ENCODE results near the gene BEAN1.
"Not testable (repeated sequence)": the region's sequence is repeated elsewhere in the genome, so short reads cannot be mapped to it uniquely, and the experiment has no call there.

Gene BEAN1

GRCh38 chr16:66487580-66488275 is 60.6 kb downstream of the BEAN1 start:
- no peak for DNase-seq

DNA sequence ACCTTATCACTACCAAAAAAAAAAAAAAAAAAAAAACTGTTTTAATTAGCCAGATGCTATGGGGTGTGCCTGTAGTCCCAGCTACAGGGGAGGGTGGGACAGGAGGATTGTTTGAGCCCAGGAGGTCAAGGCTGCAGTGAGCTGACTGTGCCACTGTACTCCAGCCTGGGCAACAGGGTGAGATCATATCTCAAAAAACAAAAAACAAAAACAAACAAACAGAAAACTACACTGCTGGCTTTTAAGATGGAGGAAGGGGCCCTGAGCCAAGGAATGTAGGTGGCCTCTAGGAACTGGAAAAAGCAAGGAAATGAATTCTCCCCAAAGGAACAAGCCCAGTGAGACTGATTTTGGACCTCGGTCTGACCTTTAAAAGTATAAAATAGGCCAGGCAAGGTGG is 61.4 kb downstream of the BEAN1 start:
- no peak for DNase-seq

DNA sequence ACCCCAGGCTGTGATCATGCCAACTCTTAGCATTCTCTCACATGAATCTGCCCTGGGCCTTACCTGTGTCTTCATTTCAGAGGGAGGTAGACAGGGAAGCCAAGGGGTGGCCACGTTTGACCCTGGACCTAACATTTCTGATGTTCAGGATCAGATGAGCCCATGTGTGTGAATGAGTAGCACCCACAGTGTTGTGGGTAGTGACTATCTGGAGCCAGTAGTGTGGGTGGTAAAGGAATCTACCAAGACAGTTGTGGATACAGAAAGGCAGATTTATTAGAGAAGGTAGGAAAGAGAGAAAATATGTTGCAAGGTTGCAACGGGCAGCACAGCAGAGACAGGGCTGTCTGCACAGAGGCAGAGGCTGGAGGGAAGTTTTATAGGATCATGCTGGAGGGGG is 62.3 kb downstream of the BEAN1 start:
- DNase-seq = no peak

DNA sequence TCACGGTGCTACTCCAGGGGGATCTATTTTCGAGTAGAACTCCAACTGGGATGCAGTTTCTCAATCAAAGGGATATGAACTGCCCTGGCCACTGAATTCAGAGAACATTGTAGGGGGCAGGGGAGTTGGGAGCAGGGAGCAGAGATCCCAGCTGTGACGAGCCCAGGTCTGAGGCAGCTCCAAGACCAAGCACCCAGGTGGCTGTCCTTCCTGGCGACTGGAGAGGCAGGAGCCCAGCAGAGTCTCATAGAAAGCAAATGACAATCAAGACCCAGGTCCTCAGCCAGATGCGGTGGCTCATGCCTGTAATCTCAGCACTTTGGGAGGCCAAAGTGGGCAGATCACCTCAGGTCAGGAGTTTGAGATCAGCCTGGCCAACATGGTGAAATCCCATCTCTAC is 62.7 kb downstream of the BEAN1 start:
- no peak for DNase-seq

DNA sequence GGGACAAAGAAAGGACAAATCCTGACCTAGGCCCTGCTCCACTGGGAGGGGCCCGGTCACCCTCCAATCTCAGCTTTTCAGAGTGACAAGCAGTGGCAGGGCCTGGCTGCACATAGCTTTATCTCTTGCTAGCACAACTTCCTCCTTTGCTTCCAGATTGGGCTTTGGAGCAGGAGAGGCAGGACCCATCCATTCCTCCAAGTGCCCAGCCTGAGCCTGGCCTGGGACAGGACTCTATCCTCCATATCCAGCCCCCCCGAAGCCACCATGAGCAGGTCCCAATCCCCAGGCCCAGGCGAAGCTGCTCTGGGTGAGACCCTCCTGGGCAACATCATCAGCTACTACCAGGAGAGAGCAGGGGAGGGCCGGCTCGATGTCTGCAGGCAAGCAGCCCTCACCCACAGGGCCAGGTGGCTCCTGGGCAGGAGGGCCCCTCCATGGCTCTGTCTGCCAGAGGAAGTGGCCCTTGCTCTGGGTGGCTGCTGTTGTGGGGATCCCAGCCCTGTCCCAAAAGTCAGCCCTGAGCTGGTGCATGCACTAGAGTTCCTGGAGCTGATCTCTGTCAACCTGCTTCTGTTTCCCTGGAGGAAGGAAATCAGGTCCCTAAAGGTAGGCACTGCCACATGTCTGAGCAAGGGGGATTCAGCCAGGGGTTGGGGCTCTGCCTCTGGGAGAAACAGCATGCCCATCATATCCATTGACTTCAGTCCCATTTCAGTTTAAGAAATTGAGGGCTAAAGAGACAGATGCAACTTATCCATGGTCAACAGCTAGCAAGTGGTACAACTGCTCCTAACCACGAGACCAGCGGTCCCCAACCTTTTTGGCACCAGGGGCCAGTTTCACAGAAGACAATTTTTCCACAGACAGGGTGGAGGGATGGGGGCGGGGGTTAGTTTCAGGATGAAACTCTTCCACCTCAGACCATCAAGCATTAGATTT is 64.0 kb downstream of the BEAN1 start:
- DNase-seq = no peak

DNA sequence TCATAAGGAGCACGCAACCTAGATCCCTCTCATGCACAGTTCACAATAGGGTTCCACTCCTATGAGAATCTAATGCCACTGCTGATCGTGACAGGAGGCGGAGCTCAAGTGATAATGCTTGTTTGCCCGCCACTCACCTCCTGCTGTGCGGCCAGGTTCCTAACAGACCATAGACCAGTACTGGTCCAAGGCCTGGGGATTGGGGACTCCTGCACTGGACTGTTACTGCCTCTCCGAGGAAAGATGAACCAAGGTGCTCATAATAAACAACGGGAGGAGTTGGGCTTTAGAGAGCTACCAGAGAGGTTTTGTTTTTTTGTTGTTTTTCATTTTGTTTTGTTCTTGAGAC is 64.6 kb downstream of the BEAN1 start:
- no peak for DNase-seq

- DNase-seq = no peak
Observed at GRCh38 chr16:66493490-66494401, 66.7 kb downstream of the BEAN1 start.

DNA sequence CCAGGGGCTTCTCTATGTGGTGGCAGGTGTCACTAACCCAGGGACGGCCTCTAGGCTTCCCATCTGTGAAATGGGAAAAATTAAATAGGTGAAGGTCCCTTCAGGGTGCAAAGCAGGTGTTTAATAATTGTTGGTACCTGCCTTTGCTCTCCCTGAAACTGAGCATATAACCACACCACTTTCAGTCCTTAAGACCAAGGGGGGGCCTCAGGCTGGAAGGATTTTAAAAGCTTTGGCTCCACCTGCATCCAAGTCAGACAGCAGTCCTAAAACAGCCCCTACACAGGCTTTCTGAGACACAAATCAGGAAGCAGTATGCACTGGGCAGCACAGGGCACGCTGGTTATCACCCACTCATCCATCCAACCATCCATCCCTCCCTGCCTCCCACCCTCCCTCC is 67.8 kb downstream of the BEAN1 start:
- no peak for DNase-seq

GRCh38 chr16:66495440-66495839 is 68.3 kb downstream of the BEAN1 start:
- no peak for DNase-seq

DNA sequence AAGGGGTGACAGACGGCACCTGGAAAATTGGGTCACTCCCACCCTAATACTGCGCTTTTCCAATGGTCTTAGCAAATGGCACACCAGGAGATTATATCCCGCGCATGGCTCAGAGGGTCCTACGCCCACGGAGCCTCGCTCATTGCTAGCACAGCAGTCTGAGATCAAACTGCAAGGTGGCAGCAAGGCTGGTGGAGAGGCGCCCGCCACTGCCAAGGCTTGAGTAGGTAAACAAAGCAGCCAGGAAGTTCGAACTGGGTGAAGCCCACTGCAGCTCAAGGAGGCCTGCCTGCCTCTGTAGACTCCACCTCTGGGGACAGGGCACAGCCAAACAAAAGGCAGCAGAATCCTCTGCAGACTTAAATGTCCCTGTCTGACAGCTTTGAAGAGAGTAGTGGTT is 69.1 kb downstream of the BEAN1 start:
- not testable (repeated sequence) for DNase-seq

DNA sequence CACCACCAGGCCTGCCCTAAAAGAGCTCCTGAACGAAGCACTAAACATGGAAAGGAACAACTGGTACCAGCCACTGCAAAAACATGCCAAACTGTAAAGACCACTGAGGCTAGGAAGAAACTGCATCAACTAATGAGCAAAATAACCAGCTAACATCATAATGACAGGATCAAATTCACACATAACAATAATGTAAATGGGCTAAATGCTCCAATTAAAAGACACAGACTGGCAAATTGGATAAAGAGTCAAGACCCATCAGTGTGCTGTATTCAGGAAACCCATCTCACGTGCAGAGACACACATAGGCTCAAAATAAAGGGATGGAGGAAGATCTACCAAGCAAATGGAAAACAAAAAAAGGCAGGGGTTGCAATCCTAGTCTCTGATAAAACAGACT is 70.8 kb downstream of the BEAN1 start:
- DNase-seq = not testable (repeated sequence)

DNA sequence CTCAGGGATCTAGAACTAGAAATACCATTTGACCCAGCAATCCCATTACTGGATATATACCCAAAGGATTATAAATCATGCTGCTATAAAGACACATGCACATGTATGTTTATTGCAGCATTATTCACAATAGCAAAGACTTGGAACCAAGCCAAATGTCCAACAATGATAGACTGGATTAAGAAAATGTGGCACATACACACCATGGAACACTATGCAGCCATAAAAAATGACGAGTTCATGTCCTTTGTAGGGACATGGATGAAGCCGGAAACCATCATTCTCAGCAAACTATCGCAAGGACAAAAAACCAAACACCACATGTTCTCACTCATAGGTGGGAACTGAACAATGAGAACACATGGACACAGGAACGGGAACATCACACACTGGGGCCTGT is 74.5 kb downstream of the BEAN1 start:
- DNase-seq = not testable (repeated sequence)

DNA sequence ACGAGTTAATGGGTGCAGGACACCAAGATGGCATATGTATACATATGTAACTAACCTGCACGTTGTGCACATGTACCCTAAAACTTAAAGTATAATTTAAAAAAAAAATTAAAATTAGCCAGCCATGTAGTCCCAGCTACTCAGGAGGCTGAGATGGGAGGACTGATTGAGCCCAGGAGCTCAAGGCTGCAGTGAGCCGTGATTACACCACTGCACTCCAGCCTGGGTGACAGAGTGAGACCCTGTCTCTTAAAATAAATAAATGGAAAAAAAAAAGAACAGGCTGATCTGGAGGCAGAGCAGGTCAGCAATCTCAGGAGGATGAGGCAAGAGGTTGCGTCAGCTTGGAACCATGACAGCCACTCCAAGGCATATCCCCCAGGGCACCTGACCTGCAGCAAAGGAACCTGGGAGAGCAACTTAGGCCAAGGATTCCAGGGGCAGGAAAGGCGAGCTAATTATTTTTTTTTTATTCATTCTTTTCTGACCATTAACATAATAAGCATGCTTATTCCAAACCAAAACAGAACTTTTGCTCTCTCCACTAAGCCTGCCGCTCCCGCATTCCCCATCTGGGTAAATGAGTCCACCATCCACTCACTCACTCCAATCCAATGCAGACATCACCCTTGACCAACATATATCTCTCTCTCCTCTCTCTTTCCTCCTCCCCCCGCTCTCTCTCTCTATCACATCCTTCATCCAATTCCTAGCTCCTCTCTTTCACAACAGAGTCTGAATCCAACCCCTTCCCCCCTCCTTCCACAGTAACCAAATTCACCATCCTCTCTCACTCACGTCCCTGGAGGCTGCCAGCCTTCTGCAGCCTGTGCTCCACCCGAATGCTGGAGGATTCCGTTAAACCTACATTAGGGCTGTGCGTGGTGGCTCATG is 75.2 kb downstream of the BEAN1 start:
- DNase-seq = no peak

DNA sequence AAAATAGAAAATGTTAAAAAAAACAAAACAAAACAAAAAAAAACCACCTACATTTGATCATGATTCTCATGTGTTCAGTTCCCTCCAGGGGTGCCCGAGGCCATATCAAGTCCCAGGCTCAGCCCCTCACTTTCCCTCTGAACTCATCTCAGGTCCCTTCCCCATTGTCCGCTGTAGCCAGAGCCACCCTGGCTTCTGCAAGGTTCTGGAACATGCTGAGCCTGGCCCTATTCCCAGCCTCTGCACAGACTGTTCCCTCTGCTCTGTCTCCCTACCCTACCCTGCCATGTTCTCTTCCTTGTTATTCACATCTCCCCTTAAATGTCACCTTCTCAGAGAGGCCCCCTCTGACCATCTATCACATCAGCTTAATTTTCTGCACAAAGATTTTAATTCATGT is 75.9 kb downstream of the BEAN1 start:
- DNase-seq = no peak

DNA sequence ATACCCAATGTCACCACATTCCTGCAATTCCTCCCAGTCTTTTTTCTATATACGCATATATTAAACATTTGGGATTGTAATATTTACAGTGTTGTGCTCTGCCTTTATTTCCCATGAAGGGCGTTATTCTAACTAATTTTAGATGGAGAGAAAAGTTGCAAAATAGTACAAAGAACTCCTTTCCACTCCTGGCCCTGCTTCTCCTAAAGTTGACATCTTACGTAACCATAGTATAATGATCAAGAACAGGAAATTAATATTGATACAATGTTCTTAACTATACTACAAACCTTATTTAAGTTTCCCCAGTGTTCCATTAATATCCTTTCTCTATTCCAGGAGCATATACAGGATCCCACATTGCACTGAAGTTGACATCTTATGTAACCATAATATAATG is 76.5 kb downstream of the BEAN1 start:
- DNase-seq = no peak

DNA sequence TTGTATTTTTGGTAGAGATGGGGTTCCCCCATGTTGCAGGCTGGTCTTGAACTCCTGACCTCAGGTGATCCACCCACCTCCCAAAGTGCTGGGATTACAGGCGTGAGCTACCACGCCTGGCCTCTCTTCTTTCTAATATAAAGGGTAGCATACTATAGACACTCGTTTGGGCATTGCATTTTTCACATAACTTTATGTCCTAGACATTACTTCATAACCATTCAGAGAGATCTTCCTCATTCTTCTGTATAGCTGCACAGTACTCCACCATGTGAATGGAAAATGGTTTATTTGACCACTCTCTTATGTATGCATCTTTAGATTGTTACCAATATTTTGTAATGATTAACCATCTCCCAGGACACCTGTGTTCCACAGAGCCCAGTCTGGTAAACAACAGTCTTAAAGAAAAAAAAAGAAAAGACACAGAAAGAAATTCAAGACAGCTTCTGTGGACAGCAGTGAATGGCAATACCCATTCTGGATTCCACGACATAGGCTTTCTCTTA is 80.7 kb downstream of the BEAN1 start:
- no peak for DNase-seq

DNA sequence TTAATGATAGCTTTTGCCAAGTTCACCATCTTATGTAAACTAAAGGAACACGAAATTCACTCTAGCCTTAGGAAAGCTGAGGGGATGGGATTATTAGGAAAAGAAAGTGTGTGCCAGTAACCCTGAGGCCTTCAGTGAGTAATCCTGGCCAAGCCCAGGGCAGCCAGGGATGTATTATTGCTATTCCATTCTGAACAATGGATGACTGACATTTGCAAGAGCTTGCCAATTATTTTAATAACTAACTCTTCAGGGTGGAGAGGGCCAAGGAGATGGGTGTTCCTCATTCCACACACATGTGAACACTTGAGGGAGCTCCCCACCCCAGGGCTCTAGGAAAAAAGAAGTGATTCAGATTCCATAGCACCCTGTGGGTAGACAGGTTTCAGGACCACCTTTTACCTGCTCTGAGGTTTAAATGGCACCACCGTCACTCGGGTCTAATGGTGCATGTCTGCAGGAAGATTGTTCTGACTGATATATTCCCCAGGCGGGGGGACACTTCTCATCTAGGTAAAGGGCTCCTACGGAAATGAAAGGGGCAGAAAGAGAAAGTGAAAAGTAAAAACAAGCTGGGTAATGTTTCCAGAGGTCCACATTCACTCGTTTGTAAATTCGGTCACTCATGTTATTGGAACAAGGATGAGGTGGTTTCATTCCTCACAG is 81.3 kb downstream of the BEAN1 start:
- DNase-seq = no peak

DNA sequence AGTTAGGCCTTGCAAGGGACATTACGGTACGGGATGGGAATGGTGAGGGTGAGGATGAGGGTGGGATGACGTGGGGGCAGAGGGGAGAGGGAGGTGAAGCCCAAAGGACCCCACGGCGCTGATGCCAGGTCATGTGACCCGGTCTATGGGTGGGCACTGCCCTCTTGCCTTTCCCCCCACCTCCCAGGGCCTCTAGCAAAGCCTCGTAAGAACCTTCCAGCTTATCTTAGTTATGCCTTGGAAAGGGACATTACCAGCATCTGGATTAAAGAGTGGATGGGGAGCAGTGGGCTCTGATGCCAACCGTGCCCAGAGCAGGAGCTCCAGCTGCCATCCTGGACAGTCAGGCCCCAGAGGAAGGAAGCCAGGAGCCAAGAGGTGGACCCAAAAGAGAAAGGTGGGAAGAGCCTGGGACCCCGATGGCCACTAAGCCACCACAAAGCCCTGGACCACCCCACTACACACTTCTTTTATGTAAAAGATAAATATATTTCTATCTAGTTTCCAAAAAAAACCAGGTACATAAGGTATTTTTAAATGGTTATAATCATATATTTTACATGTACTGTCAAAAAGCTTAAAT is 81.9 kb downstream of the BEAN1 start:
- DNase-seq = no peak

- DNase-seq = no peak
Observed at GRCh38 chr16:66509576-66509975, 82.5 kb downstream of the BEAN1 start.

- no peak for DNase-seq
Observed at GRCh38 chr16:66510298-66510697, 83.2 kb downstream of the BEAN1 start.

Measured in activated gamma-delta T cell (primary cell).